VCaP (cell line): ENCODE measurements around the gene PAGR1.

Experiments
- H3K27ac ChIP-seq: fragments of 450-650 bp; 2 replicates; pipeline ENCODE4 v1.5.1; 2017
- CTCF ChIP-seq: fragments of 450-650 bp; conservative IDR thresholded peaks from 2 replicates; pipeline ENCODE4 v1.5.1; 2017; ENCODE audit warnings: mild to moderate bottlenecking, moderate library complexity

The PAGR1 gene

GRCh38 chr16:29804455-29805231 is 11.3 kb upstream of the PAGR1 start:
- H3K27ac ChIP-seq: peak overlapping the region; percentile 92
- no peak for TF ChIP-seq CTCF

- TF ChIP-seq CTCF: no peak
- H3K27ac ChIP-seq: peak overlapping the region; percentile 92
Observed at GRCh38 chr16:29805232-29806098, 10.5 kb upstream of the PAGR1 start.

DNA sequence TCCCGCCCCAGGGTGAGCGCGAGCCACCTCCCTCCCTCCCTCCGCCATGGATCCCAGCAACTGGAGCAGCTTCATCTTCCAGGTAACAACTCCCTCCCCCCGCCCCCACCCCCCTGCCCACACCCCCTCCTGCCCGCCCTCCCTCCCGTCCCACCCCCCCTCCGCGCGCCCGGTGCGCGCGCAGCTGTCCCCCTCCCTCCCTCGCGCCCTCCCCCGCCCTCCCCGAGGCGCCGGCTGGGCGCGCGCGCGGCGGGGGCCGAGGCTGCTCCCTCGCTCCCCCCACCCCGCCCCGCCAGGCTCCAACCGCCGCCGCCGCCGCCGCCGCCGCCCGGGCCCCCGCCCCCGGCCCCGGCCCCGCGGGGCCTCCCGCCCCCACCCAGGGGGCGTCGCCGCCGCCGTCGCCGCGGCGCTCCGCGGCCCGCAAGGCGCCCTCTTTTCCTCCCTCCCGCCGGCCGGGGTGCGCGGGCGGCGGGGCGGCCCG is 9.8 kb upstream of the PAGR1 start, which contains the start of gene MAZ:
Gene MAZ, plus strand, starts transcription at position 431 of the 481 bp plus-strand sequence. CDS start 173 bp downstream, outside the sequence.
- no peak for TF ChIP-seq CTCF
- H3K27ac ChIP-seq: peak within 1 kb of the TSS; percentile 92

GRCh38 chr16:29806641-29807425 is 9.1 kb upstream of the PAGR1 start:
- H3K27ac ChIP-seq: peak overlapping the region; percentile 92

DNA sequence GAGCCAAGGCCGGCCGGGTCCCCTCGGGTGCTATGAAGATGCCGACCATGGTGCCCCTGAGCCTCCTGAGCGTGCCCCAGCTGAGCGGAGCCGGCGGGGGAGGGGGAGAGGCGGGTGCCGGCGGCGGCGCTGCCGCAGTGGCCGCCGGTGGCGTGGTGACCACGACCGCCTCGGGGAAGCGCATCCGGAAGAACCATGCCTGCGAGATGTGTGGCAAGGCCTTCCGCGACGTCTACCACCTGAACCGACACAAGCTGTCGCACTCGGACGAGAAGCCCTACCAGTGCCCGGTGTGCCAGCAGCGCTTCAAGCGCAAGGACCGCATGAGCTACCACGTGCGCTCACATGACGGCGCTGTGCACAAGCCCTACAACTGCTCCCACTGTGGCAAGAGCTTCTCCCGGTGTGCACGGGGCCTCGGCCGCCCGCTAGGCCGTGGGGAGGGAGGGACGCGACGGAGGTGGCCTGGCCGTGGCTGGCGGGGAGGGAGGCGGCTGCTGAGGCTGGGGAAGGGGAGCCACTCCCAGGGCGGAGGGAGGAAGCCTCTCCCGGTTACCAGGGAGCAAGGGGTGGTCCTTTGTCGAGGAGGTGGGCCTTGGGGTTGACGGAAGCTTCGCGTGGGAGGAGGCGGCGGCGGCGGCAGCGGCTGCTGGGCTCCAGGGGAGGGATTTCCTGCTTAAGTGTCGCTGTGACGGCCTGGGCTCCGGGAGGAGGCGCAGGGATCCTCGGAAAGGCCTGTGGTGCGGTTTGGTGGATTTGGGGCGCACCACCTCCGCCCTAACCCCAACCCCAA is 8.3 kb upstream of the PAGR1 start:
- H3K27ac ChIP-seq: peak overlapping the region; percentile 92
- TF ChIP-seq CTCF: peak; percentile 31; the same call in 1 of the 2 replicates

More at GRCh38 chr16:29806641-29807425, 9.1 kb upstream of the PAGR1 start:
- no peak for TF ChIP-seq CTCF

DNA sequence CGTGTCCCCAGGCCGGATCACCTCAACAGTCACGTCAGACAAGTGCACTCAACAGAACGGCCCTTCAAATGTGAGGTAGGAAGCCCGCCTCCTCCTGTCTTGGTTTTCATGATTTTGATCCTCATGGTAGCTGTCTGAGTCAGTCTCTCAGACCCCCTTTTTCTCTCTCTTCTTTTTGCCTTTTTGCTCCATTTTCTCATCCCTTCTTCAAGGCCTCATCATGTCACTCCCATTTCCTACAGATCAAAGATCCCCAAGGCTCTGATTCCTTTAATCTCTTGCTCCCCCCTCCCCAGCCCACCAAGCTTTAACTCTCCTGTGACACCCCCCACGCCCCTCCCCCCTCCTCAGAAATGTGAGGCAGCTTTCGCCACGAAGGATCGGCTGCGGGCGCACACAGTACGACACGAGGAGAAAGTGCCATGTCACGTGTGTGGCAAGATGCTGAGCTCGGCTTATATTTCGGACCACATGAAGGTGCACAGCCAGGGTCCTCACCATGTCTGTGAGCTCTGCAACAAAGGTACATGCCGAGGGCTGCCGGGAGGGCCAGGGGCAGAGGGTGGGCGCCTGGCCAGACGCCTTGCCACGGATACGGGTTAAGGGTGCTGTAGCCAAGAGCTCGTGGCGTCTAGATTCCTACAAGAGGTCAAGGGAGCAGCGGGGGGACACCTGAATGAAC is 7.6 kb upstream of the PAGR1 start:
- H3K27ac ChIP-seq: peak overlapping the region; percentile 92
- no peak for TF ChIP-seq CTCF
